Stimulated activated naive B cell treated with anti-CD40 and anti-IgM and Interleukin-4, amounts not matched to agents 10 μg/mL and 1 μg/mL and 100 μg/mL, for 72 hours (primary cell): ENCODE results near the gene UGGT1.
A peak's percentile ranks its signal among the peaks of the same experiment; 100 is the strongest.

Experiments
- ATAC-seq, 2 donors: fragments of 150-1000 bp; cut with Tn5 transposase; replicated peaks; 2 replicates each; pipeline ENCODE4 v1.10.0; 2021; ENCODE audit warnings: moderate library complexity in 1 of 2
- DNase-seq: peaks from one replicate; pipeline ENCODE4 v3.0.0; 2021
- H3K27ac Mint-ChIP-seq: one replicate; pipeline ENCODE4 v1.8.0; 2022; ENCODE audit warnings: mild to moderate bottlenecking, mixed read lengths
- H3K27me3 Mint-ChIP-seq, 2 donors: one replicate each; pipeline ENCODE4 v1.8.0; 2022; ENCODE audit warnings: mixed read lengths in 2 of 2
- H3K36me3 Mint-ChIP-seq, 2 donors: one replicate each; pipeline ENCODE4 v1.8.0; 2022; ENCODE audit warnings: mixed read lengths in 2 of 2, mild to moderate bottlenecking in 1 of 2
- H3K4me1 Mint-ChIP-seq, 2 donors: one replicate each; pipeline ENCODE4 v1.8.0; 2022; ENCODE audit warnings: mixed read lengths in 2 of 2, mild to moderate bottlenecking in 1 of 2
- H3K4me3 Mint-ChIP-seq, 2 donors: one replicate each; pipeline ENCODE4 v1.8.0; 2022; ENCODE audit warnings: mild to moderate bottlenecking in 2 of 2, mixed read lengths in 2 of 2, moderate library complexity in 1 of 2
- H3K9me3 Mint-ChIP-seq, 2 donors: one replicate each; pipeline ENCODE4 v1.8.0; 2022; ENCODE audit warnings: mixed read lengths in 2 of 2, mild to moderate bottlenecking in 1 of 2

UGGT1 gene

DNA sequence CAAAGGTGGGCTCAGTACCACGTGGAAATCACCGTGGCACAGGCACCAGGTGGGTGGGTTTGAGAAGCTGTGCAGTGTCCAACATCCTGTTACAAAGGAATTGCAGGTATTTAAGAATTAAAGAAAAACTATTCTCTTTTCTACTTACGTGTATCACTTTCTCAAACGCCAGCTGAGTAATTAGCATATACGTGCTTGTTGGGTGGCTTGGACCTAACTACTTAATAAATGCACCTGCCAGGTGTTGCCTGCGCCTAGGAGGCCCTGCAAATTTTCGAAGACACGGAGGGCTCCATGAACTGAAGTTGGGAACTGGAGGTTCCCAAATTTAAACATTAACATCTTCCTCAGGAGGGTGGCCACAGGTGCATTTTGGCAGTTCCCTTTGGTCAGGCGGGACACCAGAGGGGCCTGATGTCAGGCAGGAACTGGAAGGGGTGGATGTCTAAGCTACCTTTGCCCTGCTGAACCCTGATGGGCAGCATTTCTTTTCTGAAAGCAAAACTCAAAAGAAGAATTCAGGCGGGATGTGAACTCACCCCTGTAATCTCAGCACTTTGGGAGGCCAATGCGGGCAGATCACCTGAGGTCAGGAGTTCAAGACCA is 142.9 kb downstream of the UGGT1 start:
- Mint-ChIP-seq H3K27ac (peak overlapping the region; percentile 25), H3K4me1 (peaks cover 2 to 10% of the 10 kb centered on the region in 2 donors), H3K9me3 (no peaks in the 10 kb centered on the region), H3K36me3 (no peaks in the 10 kb centered on the region), H3K27me3 (peaks cover 6 to 13% of the 10 kb centered on the region in 2 donors), H3K4me3 (peak overlapping the region; percentile 77 to 87)
- ATAC-seq (no peak), DNase-seq (no peak)

DNA sequence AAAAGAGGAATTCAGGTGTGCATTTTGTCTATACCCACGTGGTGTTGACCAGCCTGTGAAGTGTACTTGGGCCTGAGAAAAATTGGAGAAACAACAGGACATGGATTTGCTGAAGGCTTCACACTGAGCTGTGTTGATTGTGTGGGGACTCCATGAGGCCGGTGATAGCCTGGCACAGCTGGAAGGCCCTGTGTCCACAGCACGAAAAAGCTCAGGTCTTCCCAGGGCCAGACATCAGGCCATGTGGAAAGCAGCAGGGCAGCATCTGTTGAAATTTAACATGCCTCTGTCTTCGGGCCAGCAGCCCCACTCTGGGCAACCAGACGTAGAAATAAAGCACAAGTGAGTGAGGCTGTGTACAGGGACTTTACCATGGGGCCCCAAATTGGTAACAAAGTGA is 143.6 kb downstream of the UGGT1 start:
- H3K4me3 Mint-ChIP-seq = no peak overlapping the region

DNA sequence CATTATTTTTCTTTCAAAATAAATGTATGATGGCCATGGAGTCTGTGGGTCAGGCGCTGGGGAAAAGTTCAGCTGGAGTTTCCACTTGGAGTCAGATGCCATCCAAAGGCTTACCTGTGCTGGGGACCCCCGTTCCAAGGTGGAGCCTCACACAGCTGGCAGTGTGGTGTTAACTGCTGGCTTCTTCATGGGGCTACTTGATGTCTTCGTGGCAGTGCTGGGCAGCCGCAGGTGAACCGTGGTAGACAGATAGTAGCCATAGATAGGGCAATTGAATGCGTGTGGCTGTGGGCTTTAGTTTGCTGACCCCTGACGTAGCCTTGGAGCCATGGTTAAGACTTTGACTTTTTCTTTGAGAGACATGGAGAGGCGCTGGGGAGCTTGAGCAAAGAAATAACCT is 144.6 kb downstream of the UGGT1 start:
- peaks cover 6 to 13% of the 10 kb centered on the region in 2 donors for H3K27me3 Mint-ChIP-seq
- H3K9me3 Mint-ChIP-seq = no peaks in the 10 kb centered on the region
- ATAC-seq (no peak), DNase-seq (no peak)
- H3K36me3 Mint-ChIP-seq = no peaks in the 10 kb centered on the region
- peaks cover 2 to 10% of the 10 kb centered on the region in 2 donors for H3K4me1 Mint-ChIP-seq
- H3K27ac Mint-ChIP-seq = no peak overlapping the region
- H3K4me3 Mint-ChIP-seq = no peak overlapping the region

More for the DNA sequence above, 143.6 kb downstream of the UGGT1 start:
- H3K27me3 Mint-ChIP-seq = peaks cover 6 to 13% of the 10 kb centered on the region in 2 donors
- no peak for ATAC-seq
- DNase-seq = no peak
- peaks cover 2 to 10% of the 10 kb centered on the region in 2 donors for H3K4me1 Mint-ChIP-seq
- no peaks in the 10 kb centered on the region for H3K36me3 Mint-ChIP-seq
- no peaks in the 10 kb centered on the region for H3K9me3 Mint-ChIP-seq
- no peak overlapping the region for H3K27ac Mint-ChIP-seq

- Mint-ChIP-seq H3K27ac (no peak overlapping the region), H3K27me3 (peaks cover 6 to 13% of the 10 kb centered on the region in 2 donors), H3K36me3 (no peaks in the 10 kb centered on the region), H3K4me3 (no peak overlapping the region), H3K4me1 (peaks cover 2 to 10% of the 10 kb centered on the region in 2 donors), H3K9me3 (no peaks in the 10 kb centered on the region)
- no peak for DNase-seq
- ATAC-seq = no peak
Observed at GRCh38 chr2:128236491-128237035, 145.6 kb downstream of the UGGT1 start.

DNA sequence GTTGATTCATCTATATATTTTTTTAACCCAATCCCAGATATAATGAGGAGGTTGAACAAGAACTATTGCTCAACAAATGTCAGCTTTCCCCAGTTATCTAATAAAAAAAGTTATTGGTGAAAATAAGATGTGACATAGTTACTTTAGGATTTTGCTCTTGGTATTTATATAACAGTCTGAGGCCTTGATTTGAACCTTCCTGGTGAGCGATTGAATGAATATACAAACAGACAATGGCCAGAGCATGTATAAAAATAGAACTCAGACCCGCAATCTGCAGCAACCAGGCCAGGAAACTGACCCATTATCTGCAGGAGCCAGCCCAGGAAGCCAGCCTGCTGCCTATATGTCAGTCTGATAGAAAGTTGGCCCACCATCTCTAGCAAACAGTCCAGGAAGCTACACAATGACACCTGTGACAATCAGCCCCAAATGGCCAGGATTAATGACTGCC is 146.1 kb downstream of the UGGT1 start:
- Mint-ChIP-seq H3K4me1 (peaks cover 2 to 10% of the 10 kb centered on the region in 2 donors), H3K9me3 (no peaks in the 10 kb centered on the region), H3K4me3 (no peak overlapping the region), H3K27me3 (peaks cover 6 to 13% of the 10 kb centered on the region in 2 donors), H3K36me3 (no peaks in the 10 kb centered on the region), H3K27ac (no peak overlapping the region)
- ATAC-seq (no peak), DNase-seq (no peak)

DNA sequence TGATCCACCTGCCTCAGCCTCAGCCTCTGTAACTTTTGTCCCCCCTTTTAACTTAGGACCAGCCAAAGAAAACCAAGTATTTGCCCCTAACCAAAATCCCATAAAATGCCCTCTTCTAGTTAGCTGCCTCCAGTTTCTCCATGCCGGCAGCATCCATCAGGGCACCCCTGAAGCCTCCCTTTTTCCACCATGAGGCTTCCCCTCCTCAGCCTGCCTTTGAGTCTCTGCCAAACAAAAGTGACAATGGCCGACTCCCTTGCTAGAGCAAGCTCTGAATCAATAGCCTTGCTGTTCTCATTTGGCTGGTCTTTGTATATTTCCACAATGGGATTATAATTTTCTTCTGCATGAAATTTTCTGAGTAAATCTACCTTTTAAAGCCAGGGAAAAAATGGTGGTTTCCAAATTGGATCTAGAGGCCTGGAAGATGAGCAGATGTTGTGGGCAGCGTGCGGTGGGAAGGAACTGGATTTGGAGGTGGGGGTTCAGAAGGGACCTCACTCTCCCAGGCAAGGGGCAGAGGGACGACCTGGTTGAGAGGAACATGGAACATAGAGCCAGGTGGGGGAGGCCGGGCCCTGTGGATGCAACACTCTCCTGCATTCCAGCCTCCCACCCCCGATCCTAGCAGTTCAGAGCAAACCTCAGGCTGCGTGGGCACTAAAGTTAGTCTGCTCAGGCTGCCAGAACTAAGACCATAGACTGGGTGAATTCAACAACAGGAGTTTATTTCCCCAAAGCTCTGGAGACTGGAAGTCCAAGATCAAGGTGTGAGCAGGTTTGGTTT is 147.1 kb downstream of the UGGT1 start:
- no peak overlapping the region for H3K4me3 Mint-ChIP-seq
- no peaks in the 10 kb centered on the region for H3K9me3 Mint-ChIP-seq
- peaks cover 0 to 13% of the 10 kb centered on the region in 2 donors for H3K27me3 Mint-ChIP-seq
- no peak overlapping the region for H3K27ac Mint-ChIP-seq
- H3K36me3 Mint-ChIP-seq = no peaks in the 10 kb centered on the region
- ATAC-seq = no peak
- peaks cover 2 to 5% of the 10 kb centered on the region in 2 donors for H3K4me1 Mint-ChIP-seq
- no peak for DNase-seq

- peaks cover 0 to 5% of the 10 kb centered on the region in 2 donors for H3K4me1 Mint-ChIP-seq
- no peak for ATAC-seq
- H3K27ac Mint-ChIP-seq = no peak overlapping the region
- H3K9me3 Mint-ChIP-seq = no peaks in the 10 kb centered on the region
- peaks cover 0 to 5% of the 10 kb centered on the region in 2 donors for H3K27me3 Mint-ChIP-seq
- H3K4me3 Mint-ChIP-seq = no peak overlapping the region
- DNase-seq = no peak
- H3K36me3 Mint-ChIP-seq = no peaks in the 10 kb centered on the region
Observed at GRCh38 chr2:128241896-128242295, 150.9 kb downstream of the UGGT1 start.
